NCI-H2081 treated with DMSO at 0.1 percent for 48 hours (cell line): ENCODE data around the gene ELN.
"Not testable (repeated sequence)": the region's sequence is repeated elsewhere in the genome, so short reads cannot be mapped to it uniquely, and the experiment has no call there.

Experiments
- DNase-seq: peaks from one replicate; lab custom pipeline; 2025; lab: John Stamatoyannopoulos, UW

ELN gene

GRCh38 chr7:74027683-74028320 lies at the start of gene ELN:
ELN (plus strand) TSS chr7:74028173; CDS start chr7:74028188, 15 bp downstream.
- no peak for DNase-seq

GRCh38 chr7:73978661-73979563 lies 49.1 kb upstream of the ELN start:
- no peak for DNase-seq

- not testable (repeated sequence) for DNase-seq
Observed at GRCh38 chr7:73979656-73980055, 48.3 kb upstream of the ELN start.

- no peak for DNase-seq
Observed at GRCh38 chr7:73980206-73980605, 47.8 kb upstream of the ELN start.

GRCh38 chr7:73981933-73982332 lies 46.0 kb upstream of the ELN start:
- DNase-seq: no peak

- DNase-seq: no peak
Observed at GRCh38 chr7:73983437-73984164, 44.4 kb upstream of the ELN start.

- no peak for DNase-seq
Observed at GRCh38 chr7:73984481-73985205, 43.3 kb upstream of the ELN start.

- no peak for DNase-seq
Observed at GRCh38 chr7:73985737-73986141, 42.2 kb upstream of the ELN start.

GRCh38 chr7:73986158-73986631 lies 41.8 kb upstream of the ELN start:
- no peak for DNase-seq

GRCh38 chr7:73987298-73987697 lies 40.7 kb upstream of the ELN start:
- no peak for DNase-seq

- no peak for DNase-seq
Observed at GRCh38 chr7:73988197-73988596, 39.8 kb upstream of the ELN start.

- no peak for DNase-seq
Observed at GRCh38 chr7:73991522-73992100, 36.4 kb upstream of the ELN start.

- no peak for DNase-seq
Observed at GRCh38 chr7:73992101-73992562, 35.8 kb upstream of the ELN start.

GRCh38 chr7:73994023-73994422 lies 34.0 kb upstream of the ELN start:
- no peak for DNase-seq

- no peak for DNase-seq
Observed at GRCh38 chr7:73994761-73995160, 33.2 kb upstream of the ELN start.

GRCh38 chr7:73995330-73995729 lies 32.6 kb upstream of the ELN start:
- no peak for DNase-seq

GRCh38 chr7:73995821-73996511 lies 32.0 kb upstream of the ELN start:
- no peak for DNase-seq

- no peak for DNase-seq
Observed at GRCh38 chr7:73997056-73997455, 30.9 kb upstream of the ELN start.

- no peak for DNase-seq
Observed at GRCh38 chr7:73999664-74000435, 28.1 kb upstream of the ELN start.
